NCI-H146 treated with DMSO at 0.1 percent for 48 hours (cell line): ENCODE results near the gene EPS8L2.
"Not testable (repeated sequence)": the region's sequence is repeated elsewhere in the genome, so short reads cannot be mapped to it uniquely, and the experiment has no call there.

ENCODE experiments used
- DNase-seq: peaks from one replicate; lab custom pipeline; 2025; ENCODE audit not compliant: unreplicated experiment; lab: John Stamatoyannopoulos, UW

Gene EPS8L2

GRCh38 chr11:724778-725386 is 18.9 kb downstream of the EPS8L2 start:
- DNase-seq, result no peak

- DNase-seq, result peak; percentile 46
Observed at GRCh38 chr11:725624-726202, 19.7 kb downstream of the EPS8L2 start.

GRCh38 chr11:726278-727220 is 20.5 kb downstream of the EPS8L2 start:
- peak; percentile 47 for DNase-seq

- DNase-seq, result no peak
Observed at GRCh38 chr11:727281-727701, 21.3 kb downstream of the EPS8L2 start.

GRCh38 chr11:727859-728748 is 22.1 kb downstream of the EPS8L2 start:
- DNase-seq, result peak; percentile 10

- no peak for DNase-seq
Observed at GRCh38 chr11:728901-729491, 23.0 kb downstream of the EPS8L2 start.

- DNase-seq, result no peak
Observed at GRCh38 chr11:729492-730074, 23.6 kb downstream of the EPS8L2 start.

GRCh38 chr11:733072-733471 is 27.0 kb downstream of the EPS8L2 start:
- no peak for DNase-seq

GRCh38 chr11:734541-734940 is 28.5 kb downstream of the EPS8L2 start:
- not testable (repeated sequence) for DNase-seq

GRCh38 chr11:737366-737765 is 31.3 kb downstream of the EPS8L2 start:
- DNase-seq, result no peak

- not testable (repeated sequence) for DNase-seq
Observed at GRCh38 chr11:737899-738298, 31.9 kb downstream of the EPS8L2 start.

- no peak for DNase-seq
Observed at GRCh38 chr11:742156-742546, 36.1 kb downstream of the EPS8L2 start.

- DNase-seq, result no peak
Observed at GRCh38 chr11:742571-743201, 36.7 kb downstream of the EPS8L2 start.

GRCh38 chr11:745428-745827 is 39.4 kb downstream of the EPS8L2 start:
- no peak for DNase-seq

GRCh38 chr11:746289-747157 is 40.5 kb downstream of the EPS8L2 start:
- peak; percentile 21 for DNase-seq

- peak; percentile 79 for DNase-seq
Observed at GRCh38 chr11:747158-748006, 41.4 kb downstream of the EPS8L2 start, which contains the start of gene TALDO1. TSS of gene TALDO1 (plus strand) at chr11:747464. CDS start at chr11:747482, 18 bp downstream.

- DNase-seq, result no peak
Observed at GRCh38 chr11:748007-748359, 42.0 kb downstream of the EPS8L2 start.

GRCh38 chr11:749731-750130 is 43.7 kb downstream of the EPS8L2 start:
- DNase-seq, result no peak
